HEK293T (cell line): ENCODE data around the gene SNAP25.

Experiments
- ARNT ChIP-seq: fragments of 450-650 bp; IDR thresholded peaks from 2 replicates; pipeline ENCODE4 v1.6.1; 2017; ENCODE audit warnings: mild to moderate bottlenecking
- SP1 ChIP-seq: fragments of 450-650 bp; IDR thresholded peaks from 2 replicates; pipeline ENCODE4 v1.6.1; 2017
- ZNF384 ChIP-seq: fragments of 450-650 bp; IDR thresholded peaks from 2 replicates; pipeline ENCODE4 v1.6.1; 2016

DNA sequence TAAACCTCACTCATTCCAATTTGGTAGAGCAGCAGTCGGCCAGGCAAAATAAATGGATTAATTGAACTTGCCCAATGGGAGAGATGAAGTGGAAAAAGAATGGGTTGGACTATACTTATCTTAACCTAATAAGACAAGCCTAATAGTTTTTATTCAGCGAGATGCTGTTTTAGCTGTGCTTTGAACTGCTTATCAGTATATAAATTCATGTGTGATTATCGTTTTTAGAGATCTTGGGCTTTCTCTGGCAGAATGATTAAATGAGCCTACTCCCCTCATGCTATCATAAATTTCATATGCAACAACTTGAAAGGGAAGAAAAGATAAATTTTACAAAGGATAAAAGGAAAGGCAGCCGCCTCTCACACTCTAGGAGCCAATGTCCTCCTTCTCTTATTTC is 59.8 kb downstream of the SNAP25 start:
- no peak for TF ChIP-seq SP1
- no peak for TF ChIP-seq ZNF384
- no peak for TF ChIP-seq ARNT
